Erythroblast (primary cell): ENCODE measurements around the gene OSBPL10.

Experiments used
- GATA1 ChIP-seq: IDR thresholded peaks from 2 replicates; pipeline ENCODE4 v1.6.1; 2011; ENCODE audit warnings: low read depth, mild to moderate bottlenecking, control low read depth, low read length, moderate library complexity
- POLR2A ChIP-seq: IDR thresholded peaks from 2 replicates; pipeline ENCODE4 v1.6.1; 2011; ENCODE audit warnings: mild to moderate bottlenecking, low read length

- TF ChIP-seq POLR2A: no peak
- TF ChIP-seq GATA1: no peak
Measured at GRCh38 chr3:31616711-31617110, 364.4 kb downstream of the OSBPL10 start.
